ENCODE data around the gene SRGAP1.

Gene SRGAP1

GRCh38 chr12:63904653-63905052 lies 60.2 kb downstream of the SRGAP1 start:
- Histone ChIP-seq H3K27me3 (replicated peaks) (no peaks in the 10 kb centered on the region), H3K27ac (no peak overlapping the region), H3K36me3 (replicated peaks) (no peaks in the 10 kb centered on the region), H3K4me3 (ENCODE audit: low read depth, low read length) (no peak overlapping the region)
- in situ Hi-C loops (cut with HindIII; ENCODE audit: low pct_ligation_motif_present, low sequenced_read_pairs) = no loop called here
- no peak for TF ChIP-seq CTCF (IDR thresholded peaks at IDR 0.05; ENCODE audit: low read depth, low read length, missing control alignments)
- no peak for DNase-seq

- Histone ChIP-seq H3K27me3 (replicated peaks) (no peaks in the 10 kb centered on the region), H3K36me3 (replicated peaks) (no peaks in the 10 kb centered on the region), H3K27ac (no peak overlapping the region), H3K4me3 (ENCODE audit: low read depth, low read length) (no peak overlapping the region)
- in situ Hi-C loops (cut with HindIII; ENCODE audit: low pct_ligation_motif_present, low sequenced_read_pairs) = no loop called here
- no peak for TF ChIP-seq CTCF (IDR thresholded peaks at IDR 0.05; ENCODE audit: low read depth, low read length, missing control alignments)
- DNase-seq = no peak
Measured at GRCh38 chr12:63905544-63905943, 61.0 kb downstream of the SRGAP1 start.

- no peak for TF ChIP-seq CTCF (IDR thresholded peaks at IDR 0.05; ENCODE audit: low read depth, low read length, missing control alignments)
- Histone ChIP-seq H3K4me3 (ENCODE audit: low read depth, low read length) (no peak overlapping the region), H3K27me3 (replicated peaks) (no peaks in the 10 kb centered on the region), H3K36me3 (replicated peaks) (no peaks in the 10 kb centered on the region), H3K27ac (no peak overlapping the region)
- in situ Hi-C loops (cut with HindIII; ENCODE audit: low pct_ligation_motif_present, low sequenced_read_pairs) = no loop called here
- DNase-seq = no peak
Measured at GRCh38 chr12:63906876-63907275, 62.4 kb downstream of the SRGAP1 start.

GRCh38 chr12:63907561-63907960 lies 63.1 kb downstream of the SRGAP1 start:
- no peak for TF ChIP-seq CTCF (IDR thresholded peaks at IDR 0.05; ENCODE audit: low read depth, low read length, missing control alignments)
- in situ Hi-C loops (cut with HindIII; ENCODE audit: low pct_ligation_motif_present, low sequenced_read_pairs) = no loop called here
- Histone ChIP-seq H3K27ac (no peak overlapping the region), H3K4me3 (ENCODE audit: low read depth, low read length) (no peak overlapping the region), H3K36me3 (replicated peaks) (no peaks in the 10 kb centered on the region), H3K27me3 (replicated peaks) (no peaks in the 10 kb centered on the region)
- DNase-seq = no peak

DNA sequence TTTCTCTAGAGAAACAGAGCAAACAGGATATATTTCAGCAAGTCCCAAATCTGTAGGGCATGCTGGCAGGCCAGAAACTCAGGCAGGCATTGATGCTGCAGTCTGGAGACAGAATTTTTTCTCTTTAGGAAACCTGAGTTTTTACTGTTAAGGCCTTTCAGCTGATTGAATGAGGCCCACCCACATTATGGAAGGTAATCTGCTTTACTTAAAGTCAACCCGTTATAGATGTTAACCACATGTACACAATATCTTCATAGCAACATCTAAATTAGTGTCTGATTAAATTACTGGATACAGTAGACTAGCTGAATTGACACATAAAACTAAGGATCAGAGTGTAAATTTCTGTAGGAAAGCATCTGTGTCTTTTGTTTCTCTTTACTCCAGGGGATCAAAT lies 65.2 kb downstream of the SRGAP1 start:
- Histone ChIP-seq H3K27ac (no peak overlapping the region), H3K4me3 (ENCODE audit: low read depth, low read length) (no peak overlapping the region), H3K27me3 (replicated peaks) (no peaks in the 10 kb centered on the region), H3K36me3 (replicated peaks) (no peaks in the 10 kb centered on the region)
- no peak for DNase-seq
- in situ Hi-C loops (cut with HindIII; ENCODE audit: low pct_ligation_motif_present, low sequenced_read_pairs) = no loop called here
- TF ChIP-seq CTCF (IDR thresholded peaks at IDR 0.05; ENCODE audit: low read depth, low read length, missing control alignments) = no peak

DNA sequence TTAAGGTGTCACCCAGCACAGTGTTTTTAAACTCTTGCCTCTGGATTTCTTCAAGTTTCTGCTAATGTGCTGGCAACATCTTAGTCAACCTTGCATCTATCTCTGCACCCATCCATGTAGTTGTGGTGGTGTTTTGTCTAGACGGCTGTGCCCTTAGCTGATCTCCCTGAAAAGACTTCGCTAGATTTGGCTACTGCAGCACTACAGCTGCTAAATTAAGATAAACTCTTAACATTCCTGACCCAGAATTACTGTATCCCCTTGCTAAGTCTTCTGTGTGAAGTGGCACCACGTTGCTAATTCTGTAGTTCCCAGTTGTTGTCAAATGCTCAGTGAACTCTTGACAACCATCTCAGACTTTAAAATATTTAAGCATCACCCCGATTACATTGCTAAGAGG lies 66.8 kb downstream of the SRGAP1 start:
- Histone ChIP-seq H3K36me3 (replicated peaks) (no peaks in the 10 kb centered on the region), H3K4me3 (ENCODE audit: low read depth, low read length) (no peak overlapping the region), H3K27me3 (replicated peaks) (no peaks in the 10 kb centered on the region), H3K27ac (no peak overlapping the region)
- TF ChIP-seq CTCF (IDR thresholded peaks at IDR 0.05; ENCODE audit: low read depth, low read length, missing control alignments) = no peak
- in situ Hi-C loops (cut with HindIII; ENCODE audit: low pct_ligation_motif_present, low sequenced_read_pairs) = no loop called here
- no peak for DNase-seq
